ENCODE data around the gene ZFP91. TPM values are rescaled to one million over a fixed set of nuclear protein-coding genes. Genes with fewer than 3 reads are reported as not detected.

ZFP91 gene
- total RNA-seq, 5 donors from 2014 or later (not counting 1 experiment from before 2014, with no cell fraction given) = 32.2 to 41.7 (median 34.0) TPM

Other genes with a start within 250 kb of the ZFP91 start
- gene OR5B17, start 220.0 kb upstream of the ZFP91 start, total RNA-seq = not detected
- not detected for gene OR5B3, start 172.2 kb upstream of the ZFP91 start, total RNA-seq
- gene OR5B2, start 150.9 kb upstream of the ZFP91 start, total RNA-seq = not detected
- gene OR5B12, start 136.8 kb upstream of the ZFP91 start, total RNA-seq = under 1 TPM in 3 of 5 donors, not detected in 2; 0.26 to 0.35 (median 0.35) TPM
- gene OR5B21, start 71.0 kb upstream of the ZFP91 start, total RNA-seq = under 1 TPM in 4 of 5 donors, not detected in 1; 0.46 to 0.95 (median 0.72) TPM
- 100 to 1,000 TPM in 3 of 5 donors, 10 to 100 TPM in 2; 86.8 to 158 (median 142) TPM for gene LPXN, start 3.2 kb upstream of the ZFP91 start, total RNA-seq
- gene CNTF, start 43.6 kb downstream of the ZFP91 start, total RNA-seq = 1 to 10 TPM; 2.4 to 4.3 (median 2.9) TPM
- gene GLYAT, start 152.9 kb downstream of the ZFP91 start, total RNA-seq = not detected